ENCODE measurements around the gene TAS1R3.

Gene TAS1R3

GRCh38 chr1:1332031-1332755 lies 1.1 kb downstream of the TAS1R3 start:
- Mint-ChIP-seq H3K9me3 (peaks cover 6% of the 10 kb centered on the region), H3K27ac (no peak overlapping the region), H3K27me3 (peaks cover 3% of the 10 kb centered on the region), H3K4me3 (no peak overlapping the region), H3K4me1 (no peaks in the 10 kb centered on the region), H3K36me3 (peaks cover 5% of the 10 kb centered on the region)
- CTCF ChIA-PET = no interaction called here
- DNase-seq = no peak

- DNase-seq = no peak
- Mint-ChIP-seq H3K36me3 (peaks cover 4% of the 10 kb centered on the region), H3K4me1 (no peaks in the 10 kb centered on the region)
These were observed 1.8 kb downstream of the TAS1R3 start for GRCh38 chr1:1332774-1333480.

GRCh38 chr1:1333551-1334241 lies 2.6 kb downstream of the TAS1R3 start:
- Mint-ChIP-seq H3K4me3 (no peak overlapping the region), H3K9me3 (peaks cover 6% of the 10 kb centered on the region), H3K27me3 (peaks cover 3% of the 10 kb centered on the region), H3K36me3 (peaks cover 4% of the 10 kb centered on the region), H3K27ac (no peak overlapping the region), H3K4me1 (no peaks in the 10 kb centered on the region)
- CTCF ChIA-PET = no interaction called here
- DNase-seq = no peak

More at GRCh38 chr1:1332774-1333480, 1.8 kb downstream of the TAS1R3 start:
- H3K27ac Mint-ChIP-seq = no peak overlapping the region
- no peak overlapping the region for H3K4me3 Mint-ChIP-seq
- H3K9me3 Mint-ChIP-seq = peaks cover 6% of the 10 kb centered on the region
- CTCF ChIA-PET = no interaction called here
- peaks cover 3% of the 10 kb centered on the region for H3K27me3 Mint-ChIP-seq

GRCh38 chr1:1334835-1335234 lies 3.8 kb downstream of the TAS1R3 start:
- DNase-seq = no peak
- Mint-ChIP-seq H3K4me3 (no peak overlapping the region), H3K27ac (no peak overlapping the region), H3K4me1 (no peaks in the 10 kb centered on the region), H3K36me3 (peaks cover 6% of the 10 kb centered on the region), H3K9me3 (peaks cover 2% of the 10 kb centered on the region), H3K27me3 (peaks cover 3% of the 10 kb centered on the region)
- CTCF ChIA-PET = no interaction called here

GRCh38 chr1:1335283-1335682 lies 4.2 kb downstream of the TAS1R3 start:
- Mint-ChIP-seq H3K27ac (no peak overlapping the region), H3K9me3 (no peaks in the 10 kb centered on the region), H3K36me3 (peaks cover 6% of the 10 kb centered on the region), H3K4me3 (no peak overlapping the region), H3K4me1 (no peaks in the 10 kb centered on the region), H3K27me3 (peaks cover 3% of the 10 kb centered on the region)
- DNase-seq = no peak
- CTCF ChIA-PET = no interaction called here

GRCh38 chr1:1335792-1336248 lies 4.7 kb downstream of the TAS1R3 start:
- no peak overlapping the region for H3K4me3 Mint-ChIP-seq
- H3K4me1 Mint-ChIP-seq = no peaks in the 10 kb centered on the region
- H3K27me3 Mint-ChIP-seq = peaks cover 3% of the 10 kb centered on the region
- CTCF ChIA-PET = no interaction called here
- DNase-seq = no peak
- peaks cover 10% of the 10 kb centered on the region for H3K36me3 Mint-ChIP-seq
- H3K27ac Mint-ChIP-seq = no peak overlapping the region
- peaks cover 4% of the 10 kb centered on the region for H3K9me3 Mint-ChIP-seq

GRCh38 chr1:1336446-1336845 lies 5.4 kb downstream of the TAS1R3 start:
- Mint-ChIP-seq H3K4me3 (no peak overlapping the region), H3K27ac (no peak overlapping the region), H3K4me1 (no peaks in the 10 kb centered on the region), H3K9me3 (peaks cover 9% of the 10 kb centered on the region), H3K36me3 (peaks cover 16% of the 10 kb centered on the region), H3K27me3 (peaks cover 3% of the 10 kb centered on the region)
- CTCF ChIA-PET = no interaction called here
- no peak for DNase-seq

- Mint-ChIP-seq H3K27me3 (peaks cover 3% of the 10 kb centered on the region), H3K27ac (no peak overlapping the region), H3K4me1 (no peaks in the 10 kb centered on the region), H3K4me3 (no peak overlapping the region), H3K9me3 (peaks cover 9% of the 10 kb centered on the region), H3K36me3 (peaks cover 17% of the 10 kb centered on the region)
- CTCF ChIA-PET = no interaction called here
- no peak for DNase-seq
These were observed 6.1 kb downstream of the TAS1R3 start for GRCh38 chr1:1336931-1337792.

- CTCF ChIA-PET = no interaction called here
- no peak overlapping the region for H3K4me3 Mint-ChIP-seq
- H3K36me3 Mint-ChIP-seq = peaks cover 19% of the 10 kb centered on the region
These were observed 6.7 kb downstream of the TAS1R3 start for GRCh38 chr1:1337793-1338147.

GRCh38 chr1:1338278-1338677 lies 7.2 kb downstream of the TAS1R3 start:
- H3K27me3 Mint-ChIP-seq = peaks cover 3% of the 10 kb centered on the region
- DNase-seq = no peak
- H3K4me3 Mint-ChIP-seq = no peak overlapping the region
- H3K36me3 Mint-ChIP-seq = peaks cover 21% of the 10 kb centered on the region
- CTCF ChIA-PET = no interaction called here
- H3K9me3 Mint-ChIP-seq = peaks cover 9% of the 10 kb centered on the region
- H3K4me1 Mint-ChIP-seq = no peaks in the 10 kb centered on the region
- no peak overlapping the region for H3K27ac Mint-ChIP-seq

More at GRCh38 chr1:1337793-1338147, 6.7 kb downstream of the TAS1R3 start:
- peak; percentile 47 for DNase-seq
- H3K27me3 Mint-ChIP-seq = peaks cover 3% of the 10 kb centered on the region
- peaks cover 9% of the 10 kb centered on the region for H3K9me3 Mint-ChIP-seq
- H3K4me1 Mint-ChIP-seq = no peaks in the 10 kb centered on the region
- no peak overlapping the region for H3K27ac Mint-ChIP-seq

- H3K4me1 Mint-ChIP-seq = no peaks in the 10 kb centered on the region
- no peak overlapping the region for H3K4me3 Mint-ChIP-seq
- H3K27ac Mint-ChIP-seq = no peak overlapping the region
- no peak for DNase-seq
- CTCF ChIA-PET = no interaction called here
- no peaks in the 10 kb centered on the region for H3K27me3 Mint-ChIP-seq
- H3K9me3 Mint-ChIP-seq = peaks cover 9% of the 10 kb centered on the region
- peaks cover 21% of the 10 kb centered on the region for H3K36me3 Mint-ChIP-seq
These were observed 9.1 kb downstream of the TAS1R3 start for GRCh38 chr1:1340185-1340584.

GRCh38 chr1:1340791-1341548 lies 9.9 kb downstream of the TAS1R3 start:
- peaks cover 21% of the 10 kb centered on the region for H3K36me3 Mint-ChIP-seq
- H3K27ac Mint-ChIP-seq = peak overlapping the region; percentile 12
- DNase-seq = no peak
- no peaks in the 10 kb centered on the region for H3K4me1 Mint-ChIP-seq
- H3K4me3 Mint-ChIP-seq = no peak overlapping the region
- CTCF ChIA-PET = no interaction called here
- H3K9me3 Mint-ChIP-seq = peaks cover 9% of the 10 kb centered on the region
- H3K27me3 Mint-ChIP-seq = no peaks in the 10 kb centered on the region

- Mint-ChIP-seq H3K27ac (no peak overlapping the region), H3K4me1 (no peaks in the 10 kb centered on the region), H3K36me3 (peaks cover 21% of the 10 kb centered on the region), H3K27me3 (no peaks in the 10 kb centered on the region), H3K4me3 (no peak overlapping the region), H3K9me3 (peaks cover 9% of the 10 kb centered on the region)
- DNase-seq = no peak
- CTCF ChIA-PET = no interaction called here
These were observed 10.5 kb downstream of the TAS1R3 start for GRCh38 chr1:1341549-1342021.

All from activated naive CD4-positive, alpha-beta T cell treated with anti-CD3 and anti-CD28 coated beads, Interleukin-2, amount 10 ng/mL, durations not matched to agents 7 days and 5 days (primary cell).